ENCODE measurements around the gene MAGOHB.

GRCh38 chr12:10563966-10564365, 49.4 kb downstream of the MAGOHB start:
- TF ChIP-seq, protein P1, sequence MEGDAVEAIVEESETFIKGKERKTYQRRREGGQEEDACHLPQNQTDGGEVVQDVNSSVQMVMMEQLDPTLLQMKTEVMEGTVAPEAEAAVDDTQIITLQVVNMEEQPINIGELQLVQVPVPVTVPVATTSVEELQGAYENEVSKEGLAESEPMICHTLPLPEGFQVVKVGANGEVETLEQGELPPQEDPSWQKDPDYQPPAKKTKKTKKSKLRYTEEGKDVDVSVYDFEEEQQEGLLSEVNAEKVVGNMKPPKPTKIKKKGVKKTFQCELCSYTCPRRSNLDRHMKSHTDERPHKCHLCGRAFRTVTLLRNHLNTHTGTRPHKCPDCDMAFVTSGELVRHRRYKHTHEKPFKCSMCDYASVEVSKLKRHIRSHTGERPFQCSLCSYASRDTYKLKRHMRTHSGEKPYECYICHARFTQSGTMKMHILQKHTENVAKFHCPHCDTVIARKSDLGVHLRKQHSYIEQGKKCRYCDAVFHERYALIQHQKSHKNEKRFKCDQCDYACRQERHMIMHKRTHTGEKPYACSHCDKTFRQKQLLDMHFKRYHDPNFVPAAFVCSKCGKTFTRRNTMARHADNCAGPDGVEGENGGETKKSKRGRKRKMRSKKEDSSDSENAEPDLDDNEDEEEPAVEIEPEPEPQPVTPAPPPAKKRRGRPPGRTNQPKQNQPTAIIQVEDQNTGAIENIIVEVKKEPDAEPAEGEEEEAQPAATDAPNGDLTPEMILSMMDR (IDR thresholded peaks at IDR 0.05): no peak
- TF ChIP-seq EP300 (IDR thresholded peaks at IDR 0.05; ENCODE audit: borderline replicate concordance in 1 of 2, low read depth in 1 of 2, low read length in 1 of 2) (no peak), ELF1 (IDR thresholded peaks at IDR 0.05) (no peak), FOXM1 (IDR thresholded peaks at IDR 0.05; ENCODE audit: low read depth) (no peak), RXRA (IDR thresholded peaks at IDR 0.05; ENCODE audit: borderline replicate concordance, low read depth) (no peak), REST (IDR thresholded peaks at IDR 0.05; ENCODE audit: low read depth, low read length) (no peak)

Data from SK-N-SH (cell line).